ENCODE data around the gene KIF1A. TPM values are rescaled to one million over a fixed set of nuclear protein-coding genes. Genes with fewer than 3 reads are reported as not detected.

KIF1A gene
- total RNA-seq, 2 experiments from 2014 or later: 9.0 to 10.2 TPM

DNA sequence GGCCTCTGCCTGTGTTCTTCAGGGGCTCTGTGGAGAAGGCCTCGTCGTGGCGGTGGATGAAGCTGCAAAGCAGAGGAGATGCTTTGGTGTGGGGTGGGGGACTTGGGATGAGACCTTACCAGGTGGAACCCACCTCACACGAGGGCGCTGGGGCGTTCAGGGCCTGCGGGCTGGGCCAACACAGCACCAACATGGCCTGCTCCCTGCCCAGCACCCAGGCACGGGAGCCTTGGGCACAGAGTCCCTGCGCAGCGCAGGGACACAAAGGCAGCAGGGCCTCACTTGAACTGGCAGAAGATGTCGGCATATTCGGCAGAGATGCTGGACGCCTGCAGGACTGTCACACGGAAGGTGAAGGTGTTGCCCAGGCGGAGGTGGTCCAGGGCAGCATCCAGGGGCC, 74.6 kb downstream of the KIF1A start:
- H3K9me3 Mint-ChIP-seq: no peaks in the 10 kb centered on the region
- CTCF ChIA-PET: no interaction called here
- no peaks in the 10 kb centered on the region for H3K27me3 Mint-ChIP-seq
- H3K27ac Mint-ChIP-seq: no peak overlapping the region
- POLR2A ChIA-PET: no interaction called here
- intact Hi-C loops (cut with micrococcal nuclease): no loop called here
- TF ChIP-seq, protein P1, sequence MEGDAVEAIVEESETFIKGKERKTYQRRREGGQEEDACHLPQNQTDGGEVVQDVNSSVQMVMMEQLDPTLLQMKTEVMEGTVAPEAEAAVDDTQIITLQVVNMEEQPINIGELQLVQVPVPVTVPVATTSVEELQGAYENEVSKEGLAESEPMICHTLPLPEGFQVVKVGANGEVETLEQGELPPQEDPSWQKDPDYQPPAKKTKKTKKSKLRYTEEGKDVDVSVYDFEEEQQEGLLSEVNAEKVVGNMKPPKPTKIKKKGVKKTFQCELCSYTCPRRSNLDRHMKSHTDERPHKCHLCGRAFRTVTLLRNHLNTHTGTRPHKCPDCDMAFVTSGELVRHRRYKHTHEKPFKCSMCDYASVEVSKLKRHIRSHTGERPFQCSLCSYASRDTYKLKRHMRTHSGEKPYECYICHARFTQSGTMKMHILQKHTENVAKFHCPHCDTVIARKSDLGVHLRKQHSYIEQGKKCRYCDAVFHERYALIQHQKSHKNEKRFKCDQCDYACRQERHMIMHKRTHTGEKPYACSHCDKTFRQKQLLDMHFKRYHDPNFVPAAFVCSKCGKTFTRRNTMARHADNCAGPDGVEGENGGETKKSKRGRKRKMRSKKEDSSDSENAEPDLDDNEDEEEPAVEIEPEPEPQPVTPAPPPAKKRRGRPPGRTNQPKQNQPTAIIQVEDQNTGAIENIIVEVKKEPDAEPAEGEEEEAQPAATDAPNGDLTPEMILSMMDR (IDR thresholded peaks at IDR 0.05): no peak
- H3K36me3 Mint-ChIP-seq (ENCODE audit: low read depth): no peaks in the 10 kb centered on the region
- H3K4me1 Mint-ChIP-seq (ENCODE audit: low read depth): no peaks in the 10 kb centered on the region
- ATAC-seq (no peak), DNase-seq (no peak)
- H3K4me3 Mint-ChIP-seq: no peak overlapping the region

DNA sequence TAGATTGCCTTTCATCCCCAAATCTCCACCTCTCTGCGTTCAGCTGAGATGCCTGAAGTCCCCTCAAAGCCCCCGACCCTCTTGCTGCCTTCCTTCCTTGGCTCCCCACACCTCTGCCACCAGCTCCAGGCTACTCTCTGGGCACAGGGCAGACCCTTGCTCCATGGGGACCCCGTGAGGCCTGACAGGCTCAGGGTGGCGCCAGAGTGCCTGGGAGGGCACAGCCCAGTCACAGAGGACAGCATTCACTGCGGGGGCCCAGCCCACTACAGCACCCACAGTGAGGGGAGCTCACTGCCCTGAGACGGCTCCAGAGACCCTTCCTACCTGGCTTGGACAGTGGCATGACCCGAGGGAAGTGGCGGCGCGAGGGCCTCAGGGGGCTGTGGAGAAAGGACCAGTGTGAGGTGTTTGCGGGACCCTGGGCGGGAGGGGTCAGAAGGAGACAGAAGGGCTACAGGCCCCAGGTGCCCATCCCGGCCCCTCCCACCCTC, 77.4 kb downstream of the KIF1A start:
- ATAC-seq (no peak), DNase-seq (no peak)
- intact Hi-C loops (cut with micrococcal nuclease): no loop called here
- TF ChIP-seq, protein P1 (IDR thresholded peaks at IDR 0.05): no peak
- POLR2A ChIA-PET: no interaction called here
- no peaks in the 10 kb centered on the region for H3K27me3 Mint-ChIP-seq
- CTCF ChIA-PET: no interaction called here
- no peaks in the 10 kb centered on the region for H3K36me3 Mint-ChIP-seq (ENCODE audit: low read depth)
- H3K27ac Mint-ChIP-seq: no peak overlapping the region
- H3K4me1 Mint-ChIP-seq (ENCODE audit: low read depth): peaks cover 11% of the 10 kb centered on the region
- no peak overlapping the region for H3K4me3 Mint-ChIP-seq
- no peaks in the 10 kb centered on the region for H3K9me3 Mint-ChIP-seq

DNA sequence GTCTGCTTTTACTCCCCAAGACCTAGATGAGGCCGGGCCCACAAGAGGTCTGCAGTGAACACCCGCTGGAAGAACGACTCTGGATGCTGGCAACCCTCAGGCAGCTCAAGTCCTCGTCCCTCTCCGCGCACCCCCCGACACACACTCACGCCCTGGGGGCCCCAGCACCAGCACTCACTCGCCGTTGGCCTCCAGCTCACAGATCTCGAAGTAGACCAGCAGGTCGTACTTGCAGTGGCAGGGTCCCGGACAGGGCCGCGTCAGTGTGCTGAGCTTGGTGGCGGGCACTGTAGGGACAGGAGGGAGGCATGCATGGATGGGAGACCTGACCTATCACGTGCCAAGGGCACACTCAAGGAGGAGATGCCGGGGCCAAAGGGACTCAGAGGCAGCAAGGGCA, 78.9 kb downstream of the KIF1A start:
- CTCF ChIA-PET: no interaction called here
- no peak overlapping the region for H3K27ac Mint-ChIP-seq

DNA sequence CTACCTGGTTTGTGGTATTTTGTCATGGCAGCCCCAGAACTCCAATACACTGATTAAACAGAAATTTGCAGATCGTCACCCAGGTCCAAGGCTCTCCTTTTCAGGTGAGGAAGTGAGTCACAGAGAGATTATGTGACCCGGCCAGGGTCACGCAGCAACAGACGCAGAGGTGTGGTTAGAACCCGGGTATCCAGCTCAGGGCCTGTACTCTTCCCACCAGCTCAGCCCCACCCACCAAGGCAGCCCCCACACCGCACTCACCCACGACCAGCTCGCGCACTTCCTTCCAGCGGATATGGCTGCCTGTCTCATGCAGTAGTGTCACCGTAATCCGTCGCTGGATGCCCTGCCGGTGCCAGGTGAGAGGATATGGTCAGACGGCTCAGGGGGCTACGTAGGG, 80.2 kb downstream of the KIF1A start:
- ChIA-PET POLR2A (no interaction called here), CTCF (no interaction called here)
- DNase-seq (peak; percentile 65), ATAC-seq (peak; percentile 87)
- peaks cover 11% of the 10 kb centered on the region for H3K4me1 Mint-ChIP-seq (ENCODE audit: low read depth)
- intact Hi-C loops (cut with micrococcal nuclease): no loop called here
- H3K4me3 Mint-ChIP-seq: peak overlapping the region; percentile 45
- no peaks in the 10 kb centered on the region for H3K9me3 Mint-ChIP-seq
- H3K27ac Mint-ChIP-seq: peak overlapping the region; percentile 1
- H3K36me3 Mint-ChIP-seq (ENCODE audit: low read depth): no peaks in the 10 kb centered on the region
- TF ChIP-seq, protein P1 (IDR thresholded peaks at IDR 0.05): no peak
- H3K27me3 Mint-ChIP-seq: no peaks in the 10 kb centered on the region

More for the DNA sequence above, 78.9 kb downstream of the KIF1A start:
- intact Hi-C loops (cut with micrococcal nuclease): no loop called here
- ATAC-seq: no peak
- TF ChIP-seq, protein P1 (IDR thresholded peaks at IDR 0.05): no peak
- Mint-ChIP-seq H3K27me3 (no peaks in the 10 kb centered on the region), H3K9me3 (no peaks in the 10 kb centered on the region), H3K4me3 (no peak overlapping the region), H3K36me3 (ENCODE audit: low read depth) (no peaks in the 10 kb centered on the region), H3K4me1 (ENCODE audit: low read depth) (peaks cover 11% of the 10 kb centered on the region)
- POLR2A ChIA-PET: no interaction called here
- no peak for DNase-seq

DNA sequence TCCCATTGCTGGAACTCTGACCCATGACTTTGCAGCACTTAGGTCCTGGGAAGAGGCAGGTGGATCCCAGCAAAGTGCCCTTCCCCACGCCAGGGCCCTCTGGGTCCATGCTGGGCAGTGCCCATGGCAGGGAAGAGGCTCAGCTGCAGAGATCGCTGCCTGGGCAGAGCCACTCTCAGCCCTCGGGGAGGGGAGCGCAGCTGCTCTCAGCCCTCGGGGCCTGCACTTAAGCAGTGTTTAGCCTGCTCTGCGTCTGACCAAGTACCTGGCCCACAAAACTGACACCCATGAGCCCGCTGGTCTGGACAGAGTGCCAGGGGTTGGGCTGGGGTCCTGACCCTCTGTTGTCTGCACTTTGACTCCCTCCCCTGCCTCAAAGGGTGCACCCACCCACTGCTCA, 82.1 kb downstream of the KIF1A start:
- H3K27ac Mint-ChIP-seq: no peak overlapping the region
- H3K4me3 Mint-ChIP-seq: no peak overlapping the region
- ATAC-seq (no peak), DNase-seq (no peak)
- no peaks in the 10 kb centered on the region for H3K36me3 Mint-ChIP-seq (ENCODE audit: low read depth)
- ChIA-PET CTCF (no interaction called here), POLR2A (no interaction called here)
- intact Hi-C loops (cut with micrococcal nuclease): no loop called here
- peaks cover 11% of the 10 kb centered on the region for H3K4me1 Mint-ChIP-seq (ENCODE audit: low read depth)
- no peaks in the 10 kb centered on the region for H3K27me3 Mint-ChIP-seq
- H3K9me3 Mint-ChIP-seq: no peaks in the 10 kb centered on the region
- TF ChIP-seq, protein P1 (IDR thresholded peaks at IDR 0.05): no peak
